Activated CD4-positive, alpha-beta T cell treated with anti-CD3 and anti-CD28 coated beads, Interleukin-2, amount 10 ng/mL, durations not matched to agents 24 days and 14 days (primary cell): ENCODE data around the gene VTN. TPM values are rescaled to one million over a fixed set of nuclear protein-coding genes. Genes with fewer than 3 reads are reported as not detected.

Source experiments
- DNase-seq: peaks from one replicate; pipeline ENCODE4 v3.0.0; 2022
- H3K27ac Mint-ChIP-seq: one replicate; pipeline ENCODE4 v1.8.0; 2022; ENCODE audit warnings: mild to moderate bottlenecking, mixed read lengths
- H3K27me3 Mint-ChIP-seq: one replicate; pipeline ENCODE4 v1.8.0; 2022; ENCODE audit warnings: mixed read lengths
- H3K36me3 Mint-ChIP-seq: one replicate; pipeline ENCODE4 v1.8.0; 2022; ENCODE audit warnings: low read depth, mild to moderate bottlenecking, mixed read lengths
- H3K4me1 Mint-ChIP-seq: one replicate; pipeline ENCODE4 v1.8.0; 2021; ENCODE audit warnings: mixed read lengths
- H3K4me3 Mint-ChIP-seq: one replicate; pipeline ENCODE4 v1.8.0; 2022; ENCODE audit warnings: mild to moderate bottlenecking, moderate library complexity, mixed read lengths
- H3K9me3 Mint-ChIP-seq: one replicate; pipeline ENCODE4 v1.8.0; 2021; ENCODE audit warnings: mixed read lengths
- intact Hi-C: fragments of 100-400 bp; cut with micrococcal nuclease; formaldehyde crosslinking; loops from one replicate; pipeline ENCODE4 v1.15.1; 2023
- total RNA-seq: library from RNA; stranded (reverse); gene quantifications from 2 replicates; pipeline ENCODE4 v1.2.3, GENCODE V29; 2022

VTN gene
- total RNA-seq = 0.23 and 0.24 TPM in 2 replicates

DNA sequence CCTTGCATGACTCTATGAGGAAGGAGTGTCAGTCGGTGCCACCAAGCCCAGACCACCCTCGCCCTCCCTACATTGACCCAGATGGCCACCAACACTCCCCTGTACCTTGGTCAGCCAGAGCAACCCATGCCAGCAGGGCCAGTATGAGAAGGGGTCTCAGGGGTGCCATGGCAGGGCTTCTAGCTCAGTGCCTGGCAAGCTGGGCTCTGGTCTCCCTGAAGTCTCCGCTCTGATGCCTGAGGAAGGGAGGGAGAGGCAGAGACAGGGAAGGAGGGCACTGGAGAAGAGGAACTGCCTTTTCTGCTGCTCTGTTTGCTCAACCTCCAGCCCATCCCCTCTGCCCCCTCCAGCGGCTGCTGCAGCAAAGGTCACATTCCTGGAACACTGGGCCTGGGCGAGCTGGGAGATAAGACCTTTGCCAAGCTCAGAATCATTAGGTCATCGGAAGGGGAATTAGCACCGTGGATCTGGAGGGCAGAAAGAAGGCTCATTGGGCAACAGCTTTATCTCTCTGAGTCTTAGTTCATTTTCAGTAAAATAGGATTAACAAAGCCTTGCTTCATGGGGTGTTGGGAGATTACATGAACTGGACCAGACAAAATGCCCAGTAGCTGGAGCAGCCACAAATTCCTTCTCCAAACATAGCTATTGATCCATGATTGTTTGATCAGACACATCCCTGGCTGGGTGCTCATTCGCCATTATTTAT lies at the start of gene VTN:
TSS of gene VTN (minus strand) at position 273 of the 709 bp plus-strand sequence. CDS start at position 169, 104 bp downstream.
- Mint-ChIP-seq H3K4me1 (peaks cover 21% of the 10 kb centered on the region), H3K4me3 (peak within 1 kb of the TSS; percentile 85), H3K36me3 (peaks cover 9% of the 10 kb centered on the region), H3K27ac (peak within 1 kb of the TSS; percentile 91), H3K27me3 (no peaks in the 10 kb centered on the region), H3K9me3 (no peaks in the 10 kb centered on the region)
- DNase-seq = no peak
- intact Hi-C loops = no loop called here

GRCh38 chr17:28416703-28417311 lies 46.7 kb upstream of the VTN start:
- Mint-ChIP-seq H3K4me1 (peaks cover 2% of the 10 kb centered on the region), H3K27ac (no peak overlapping the region), H3K9me3 (no peaks in the 10 kb centered on the region), H3K36me3 (no peaks in the 10 kb centered on the region), H3K27me3 (peaks cover 16% of the 10 kb centered on the region), H3K4me3 (no peak overlapping the region)
- intact Hi-C loops = loop anchor here (5.0 kb wide), 1 partner anchor 135 kb away; the partner anchor contains the start of gene UNC119
- DNase-seq = peak; percentile 88

DNA sequence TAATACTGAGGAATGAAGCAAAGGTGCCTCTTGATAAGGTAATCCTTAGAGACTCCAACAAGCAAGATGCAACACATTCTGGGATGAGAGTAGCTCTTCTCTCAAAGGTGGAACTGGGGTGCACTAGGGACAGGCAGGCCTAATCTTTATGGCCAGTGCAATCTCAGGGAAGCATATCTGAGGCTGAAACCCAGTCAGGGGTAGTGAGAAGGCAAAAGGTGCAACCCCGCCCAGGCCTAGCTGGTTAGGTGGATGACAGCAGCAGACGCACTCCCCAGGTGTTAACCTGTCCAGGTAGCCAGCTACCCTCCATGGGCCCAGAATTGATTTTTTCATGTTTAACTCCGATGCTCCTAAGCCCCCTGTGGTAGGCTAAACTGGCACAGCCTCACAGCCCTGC lies 45.8 kb upstream of the VTN start:
- Mint-ChIP-seq H3K4me3 (no peak overlapping the region), H3K36me3 (no peaks in the 10 kb centered on the region), H3K27me3 (peaks cover 20% of the 10 kb centered on the region), H3K4me1 (peaks cover 2% of the 10 kb centered on the region), H3K27ac (no peak overlapping the region), H3K9me3 (no peaks in the 10 kb centered on the region)
- intact Hi-C loops = loop anchor here (5.0 kb wide), 1 partner anchor 136 kb away; the partner anchor contains the start of gene UNC119
- no peak for DNase-seq

GRCh38 chr17:28413804-28414203 lies 43.7 kb upstream of the VTN start:
- no peaks in the 10 kb centered on the region for H3K36me3 Mint-ChIP-seq
- no peak overlapping the region for H3K4me3 Mint-ChIP-seq
- peaks cover 2% of the 10 kb centered on the region for H3K4me1 Mint-ChIP-seq
- H3K9me3 Mint-ChIP-seq = no peaks in the 10 kb centered on the region
- no peak for DNase-seq
- H3K27ac Mint-ChIP-seq = no peak overlapping the region
- peaks cover 22% of the 10 kb centered on the region for H3K27me3 Mint-ChIP-seq
- intact Hi-C loops = no loop called here

DNA sequence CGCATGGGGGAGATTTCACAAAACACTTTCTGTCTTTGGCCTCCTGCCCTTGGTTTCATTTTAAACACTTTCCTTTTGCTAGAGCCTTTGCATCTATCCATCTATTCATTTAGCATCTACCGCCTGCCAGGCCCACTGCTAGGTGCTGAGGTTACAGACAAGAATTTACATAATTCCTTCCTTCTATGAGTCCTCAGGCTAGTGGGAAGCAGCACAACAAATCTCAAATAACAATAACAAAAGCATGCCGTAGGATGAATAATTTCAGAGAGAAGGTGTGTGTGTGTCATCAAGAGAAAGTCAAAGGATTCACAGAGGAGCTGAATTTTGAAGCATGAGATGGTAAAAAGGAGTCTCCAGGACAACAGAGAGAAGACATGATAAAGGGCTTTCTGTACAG lies 42.0 kb upstream of the VTN start:
- no peak overlapping the region for H3K27ac Mint-ChIP-seq

DNA sequence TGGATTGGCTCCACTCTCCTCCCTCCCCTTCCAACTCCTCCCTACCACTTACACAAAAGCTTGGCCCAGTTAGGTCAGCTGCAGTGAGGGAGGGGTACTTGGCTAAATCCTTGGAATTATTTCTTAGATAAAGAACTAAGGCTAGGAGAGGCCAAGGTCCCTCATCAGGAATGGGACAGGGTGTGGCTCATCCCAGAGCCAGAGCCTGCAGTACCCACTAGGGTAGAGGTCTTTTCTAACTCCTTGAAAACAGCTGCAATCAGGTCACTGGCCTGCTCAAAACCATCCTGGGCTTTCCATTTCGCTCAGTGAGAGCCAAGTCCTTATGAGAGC lies 37.8 kb upstream of the VTN start:
- intact Hi-C loops = no loop called here
- Mint-ChIP-seq H3K27me3 (peaks cover 15% of the 10 kb centered on the region), H3K36me3 (peaks cover 3% of the 10 kb centered on the region), H3K27ac (no peak overlapping the region), H3K4me3 (no peak overlapping the region), H3K4me1 (peaks cover 5% of the 10 kb centered on the region), H3K9me3 (no peaks in the 10 kb centered on the region)
- DNase-seq = no peak

More for the DNA sequence above, 42.0 kb upstream of the VTN start:
- no peaks in the 10 kb centered on the region for H3K9me3 Mint-ChIP-seq
- H3K4me1 Mint-ChIP-seq = peaks cover 2% of the 10 kb centered on the region
- intact Hi-C loops = no loop called here
- H3K4me3 Mint-ChIP-seq = no peak overlapping the region
- no peak for DNase-seq
- no peaks in the 10 kb centered on the region for H3K36me3 Mint-ChIP-seq
- peaks cover 22% of the 10 kb centered on the region for H3K27me3 Mint-ChIP-seq

DNA sequence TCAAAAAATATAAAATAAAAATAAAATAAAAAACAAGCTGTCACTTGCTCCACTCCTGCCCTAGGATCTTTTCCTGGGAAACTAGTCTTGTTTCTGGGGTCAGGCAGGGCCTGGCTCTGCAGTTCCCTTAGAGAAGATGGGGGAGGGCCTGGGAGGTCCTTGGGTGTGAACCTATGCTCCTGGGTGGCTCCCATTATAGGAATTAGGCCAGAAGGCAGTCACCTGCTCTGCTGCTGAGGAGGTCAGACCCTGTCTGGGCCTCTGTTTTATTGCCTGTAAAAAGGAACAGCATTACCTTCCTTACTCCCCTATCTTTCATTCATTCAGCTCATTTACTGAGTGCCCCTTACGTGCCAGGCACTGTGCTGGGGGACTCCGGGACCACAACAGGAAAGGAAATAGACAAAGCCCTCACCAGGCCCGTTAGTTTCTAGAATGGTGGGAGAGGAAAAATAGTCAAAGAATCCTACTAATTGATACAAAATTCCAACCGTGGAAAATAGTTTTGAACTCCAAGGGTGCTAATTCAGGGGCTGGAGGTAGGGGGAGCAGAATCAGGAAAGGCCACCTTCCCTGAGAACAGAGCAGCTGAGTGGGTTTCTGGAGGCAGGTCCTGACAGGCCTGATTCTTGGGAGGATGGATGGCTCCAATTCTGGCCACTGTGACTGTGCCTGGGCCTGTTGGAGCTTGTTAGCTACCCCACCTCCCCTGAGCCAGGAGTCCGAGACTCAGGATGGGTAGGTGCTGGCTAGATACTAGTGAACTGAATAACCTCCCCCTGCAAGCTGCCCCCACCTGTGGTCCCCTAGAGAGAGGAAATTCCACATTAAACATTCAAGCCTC lies 37.2 kb upstream of the VTN start:
- Mint-ChIP-seq H3K27ac (no peak overlapping the region), H3K4me1 (peaks cover 5% of the 10 kb centered on the region), H3K36me3 (peaks cover 3% of the 10 kb centered on the region), H3K4me3 (peak overlapping the region; percentile 10), H3K27me3 (peaks cover 15% of the 10 kb centered on the region), H3K9me3 (no peaks in the 10 kb centered on the region)
- intact Hi-C loops = no loop called here
- no peak for DNase-seq

- intact Hi-C loops = no loop called here
- no peaks in the 10 kb centered on the region for H3K9me3 Mint-ChIP-seq
- H3K36me3 Mint-ChIP-seq = peaks cover 3% of the 10 kb centered on the region
- peaks cover 10% of the 10 kb centered on the region for H3K27me3 Mint-ChIP-seq
- no peak for DNase-seq
- peak overlapping the region; percentile 78 for H3K4me3 Mint-ChIP-seq
- peak overlapping the region; percentile 39 for H3K27ac Mint-ChIP-seq
- H3K4me1 Mint-ChIP-seq = peaks cover 7% of the 10 kb centered on the region
Measured at GRCh38 chr17:28406473-28406814, 36.3 kb upstream of the VTN start.

- Mint-ChIP-seq H3K27me3 (peaks cover 7% of the 10 kb centered on the region), H3K4me3 (peak within 1 kb of the TSS; percentile 80), H3K36me3 (peaks cover 3% of the 10 kb centered on the region), H3K4me1 (peaks cover 7% of the 10 kb centered on the region), H3K27ac (peak within 1 kb of the TSS; percentile 39), H3K9me3 (no peaks in the 10 kb centered on the region)
- DNase-seq = peak; percentile 81
- intact Hi-C loops = no loop called here
Measured at GRCh38 chr17:28405632-28406472, 35.7 kb upstream of the VTN start, which contains the start of gene SLC46A1. TSS of gene SLC46A1 (minus strand) at chr17:28406212. CDS start at chr17:28406114, 98 bp downstream.

DNA sequence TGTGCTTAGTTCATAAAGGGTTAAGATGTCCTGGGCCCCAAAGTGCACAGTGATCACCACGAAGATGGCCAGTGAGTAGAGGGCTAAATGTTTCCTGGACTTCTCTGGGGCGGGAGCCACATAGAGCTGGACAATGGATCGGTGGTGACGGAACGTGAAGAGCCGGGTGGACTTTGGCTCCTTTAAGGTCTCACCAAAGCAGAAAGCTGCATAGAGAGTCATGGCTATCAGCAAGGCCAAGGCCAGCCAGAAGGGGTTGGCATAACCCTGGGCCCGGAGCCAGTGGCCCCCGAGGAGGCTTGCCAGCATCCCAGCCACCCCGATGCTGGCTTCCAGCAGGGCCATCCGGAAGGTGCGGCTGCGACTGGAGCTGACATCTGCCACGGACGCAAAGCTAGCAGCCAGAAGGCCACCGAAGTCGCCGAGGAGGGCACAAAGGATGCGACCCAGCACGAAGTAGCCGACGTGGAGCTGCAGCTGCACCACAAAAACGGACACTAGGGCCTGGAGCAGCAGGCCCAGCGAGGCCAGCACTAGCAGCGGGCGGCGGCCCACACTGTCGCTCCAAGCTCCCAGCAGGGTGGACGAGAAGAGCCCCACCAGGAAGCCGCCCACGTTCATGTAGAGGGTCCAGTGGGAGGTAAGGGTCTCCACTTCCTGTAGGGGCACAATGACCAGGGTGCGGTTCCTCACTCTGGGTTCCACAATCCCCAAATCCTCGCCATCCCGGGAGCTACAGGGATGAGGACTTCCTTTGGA lies 34.9 kb upstream of the VTN start:
- DNase-seq = no peak
- Mint-ChIP-seq H3K36me3 (peaks cover 3% of the 10 kb centered on the region), H3K27ac (no peak overlapping the region), H3K27me3 (peaks cover 5% of the 10 kb centered on the region), H3K4me3 (peak overlapping the region; percentile 80), H3K4me1 (peaks cover 7% of the 10 kb centered on the region), H3K9me3 (no peaks in the 10 kb centered on the region)
- intact Hi-C loops = no loop called here

DNA sequence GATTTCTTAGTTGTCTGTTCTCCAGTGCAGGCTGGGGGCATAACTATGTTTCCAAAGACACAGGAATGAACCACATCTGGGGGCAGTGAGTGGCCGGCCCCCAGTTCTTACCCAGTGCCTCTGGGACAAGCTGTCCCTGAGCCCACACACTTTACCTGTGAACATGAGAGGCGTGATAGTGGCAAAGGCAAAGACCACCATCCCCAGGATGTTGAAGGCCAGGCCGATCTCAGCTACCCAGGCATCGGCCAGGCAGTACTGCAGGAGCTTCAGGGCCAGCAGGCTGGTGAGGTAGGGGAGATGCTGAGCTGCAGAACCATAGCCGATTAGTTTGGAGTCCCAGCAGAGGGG lies 34.3 kb upstream of the VTN start:
- intact Hi-C loops = no loop called here
- peaks cover 3% of the 10 kb centered on the region for H3K27me3 Mint-ChIP-seq
- H3K9me3 Mint-ChIP-seq = no peaks in the 10 kb centered on the region
- peaks cover 3% of the 10 kb centered on the region for H3K36me3 Mint-ChIP-seq
- no peak overlapping the region for H3K27ac Mint-ChIP-seq
- peak overlapping the region; percentile 19 for H3K4me3 Mint-ChIP-seq
- no peak for DNase-seq
- peaks cover 7% of the 10 kb centered on the region for H3K4me1 Mint-ChIP-seq

GRCh38 chr17:28404007-28404406 lies 33.9 kb upstream of the VTN start:
- Mint-ChIP-seq H3K27me3 (peaks cover 2% of the 10 kb centered on the region), H3K9me3 (no peaks in the 10 kb centered on the region), H3K27ac (no peak overlapping the region), H3K4me3 (no peak overlapping the region), H3K36me3 (peaks cover 3% of the 10 kb centered on the region), H3K4me1 (peaks cover 7% of the 10 kb centered on the region)
- DNase-seq = no peak
- intact Hi-C loops = no loop called here

GRCh38 chr17:28402844-28403243 lies 32.7 kb upstream of the VTN start:
- H3K36me3 Mint-ChIP-seq = peaks cover 3% of the 10 kb centered on the region
- no peak overlapping the region for H3K27ac Mint-ChIP-seq
- intact Hi-C loops = no loop called here

More at GRCh38 chr17:28402844-28403243, 32.7 kb upstream of the VTN start:
- peaks cover 7% of the 10 kb centered on the region for H3K4me1 Mint-ChIP-seq
- no peak for DNase-seq
- no peaks in the 10 kb centered on the region for H3K9me3 Mint-ChIP-seq
- no peak overlapping the region for H3K4me3 Mint-ChIP-seq
- H3K27me3 Mint-ChIP-seq = peaks cover 2% of the 10 kb centered on the region
